GM23338 (cell line): ENCODE data around the gene ZDHHC7. TPM values are rescaled to one million over a fixed set of nuclear protein-coding genes. Genes with fewer than 3 reads are reported as not detected.

Source experiments
- ATAC-seq: fragments of 200-7000 bp; cut with Tn5 transposase; 3 replicates; pipeline ENCODE4 v1.9.1; 2020
- DNase-seq: peaks from one replicate; pipeline ENCODE4 v3.0.0-alpha.2; 2015; ENCODE audit warnings: low spot score
- H2AFZ ChIP-seq: fragments of 200-600 bp; sonication (generic); 2 replicates; pipeline ENCODE4 v1.8.0; 2016; ENCODE audit warnings: antibody characterized with exemption, mild to moderate bottlenecking, moderate library complexity
- H3F3A ChIP-seq: fragments of 200-600 bp; sonication (generic); replicated peaks from 2 replicates; pipeline ENCODE4 v1.8.0; 2017; ENCODE audit warnings: antibody characterized with exemption, mixed run types, low read depth
- H3K27ac ChIP-seq: fragments of 200-600 bp; sonication (generic); 2 replicates; pipeline ENCODE4 v1.6.1; 2016; ENCODE audit warnings: low read depth
- H3K27me3 ChIP-seq: fragments of 200-600 bp; sonication (generic); 2 replicates; pipeline ENCODE4 v1.8.0; 2016; ENCODE audit warnings: mild to moderate bottlenecking, mixed run types, moderate library complexity; ENCODE audit not compliant: insufficient read depth
- H3K36me3 ChIP-seq: fragments of 200-600 bp; sonication (generic); 2 replicates; pipeline ENCODE4 v1.8.0; 2016; ENCODE audit warnings: mild to moderate bottlenecking; ENCODE audit not compliant: insufficient read depth
- H3K4me1 ChIP-seq: fragments of 200-600 bp; sonication (generic); 2 replicates; pipeline ENCODE4 v1.8.0; 2016; ENCODE audit warnings: mild to moderate bottlenecking, moderate library complexity; ENCODE audit not compliant: insufficient read depth
- H3K4me2 ChIP-seq: fragments of 200-600 bp; sonication (generic); 2 replicates; pipeline ENCODE4 v1.7.1; 2017; ENCODE audit warnings: mixed run types
- H3K4me3 ChIP-seq: fragments of 200-600 bp; sonication (generic); 2 replicates; pipeline ENCODE4 v1.6.1; 2016; ENCODE audit warnings: mixed run types
- H3K79me2 ChIP-seq: fragments of 200-600 bp; sonication (generic); replicated peaks from 2 replicates; pipeline ENCODE4 v1.8.0; 2017; ENCODE audit warnings: mild to moderate bottlenecking; ENCODE audit not compliant: insufficient read depth
- H3K9me2 ChIP-seq: fragments of 200-600 bp; sonication (generic); 2 replicates; pipeline ENCODE4 v1.8.0; 2017; ENCODE audit not compliant: insufficient read depth
- H4K20me1 ChIP-seq: fragments of 200-600 bp; sonication (generic); replicated peaks from 2 replicates; pipeline ENCODE4 v1.8.0; 2017; ENCODE audit warnings: mild to moderate bottlenecking; ENCODE audit not compliant: insufficient read depth
- H3K27ac Mint-ChIP-seq: 2 replicates; pipeline ENCODE4 v1.8.0; 2020; ENCODE audit warnings: inconsistent platforms, mild to moderate bottlenecking, moderate library complexity, mixed read lengths
- H3K27me3 Mint-ChIP-seq: 3 replicates; pipeline ENCODE4 v1.8.0; 2022; ENCODE audit warnings: low read depth, mild to moderate bottlenecking, moderate library complexity, mixed read lengths, inconsistent platforms; ENCODE audit not compliant: insufficient read depth, poor library complexity
- H3K36me3 Mint-ChIP-seq: 3 replicates; pipeline ENCODE4 v1.8.0; 2021; ENCODE audit warnings: low read depth, mild to moderate bottlenecking, inconsistent platforms, moderate library complexity, mixed read lengths
- H3K4me1 Mint-ChIP-seq: 3 replicates; pipeline ENCODE4 v1.8.0; 2020; ENCODE audit warnings: mild to moderate bottlenecking, inconsistent platforms, mixed read lengths
- H3K4me3 Mint-ChIP-seq: 3 replicates; pipeline ENCODE4 v1.8.0; 2021; ENCODE audit warnings: moderate library complexity, mild to moderate bottlenecking, inconsistent platforms, mixed read lengths
- H3K9me3 Mint-ChIP-seq: 3 replicates; pipeline ENCODE4 v1.8.0; 2020; ENCODE audit warnings: moderate library complexity, mild to moderate bottlenecking, inconsistent platforms, mixed read lengths
- CTCF ChIP-seq, 2 experiments: fragments of 200-600 bp in 1 of 2; sonication (generic) in 1 of 2; conservative IDR thresholded peaks; 2 replicates each; pipeline versions ENCODE4 v1.5.1 to v1.6.1; 2016 to 2017; ENCODE audit warnings: antibody characterized with exemption in 2 of 2, low read depth in 2 of 2, mild to moderate bottlenecking in 2 of 2, moderate library complexity in 1 of 2
- ETS1 ChIP-seq: IDR thresholded peaks from 2 replicates; pipeline ENCODE4 v1.6.1; 2016; ENCODE audit warnings: antibody characterized with exemption
- EZH2 ChIP-seq: fragments of 200-600 bp; sonication (generic); IDR thresholded peaks from one replicate; pipeline ENCODE4 v1.8.0; 2017; ENCODE audit warnings: antibody characterized with exemption, mild to moderate bottlenecking, low read depth; ENCODE audit not compliant: unreplicated experiment
- EZH2phosphoT487 ChIP-seq: fragments of 200-600 bp; sonication (generic); IDR thresholded peaks from one replicate; pipeline ENCODE4 v1.8.1; 2018; ENCODE audit warnings: antibody characterized with exemption; ENCODE audit not compliant: unreplicated experiment
- POLR2AphosphoS5 ChIP-seq: IDR thresholded peaks from 2 replicates; pipeline ENCODE4 v1.6.1; 2016; ENCODE audit warnings: antibody characterized with exemption, low read depth
- REST ChIP-seq: IDR thresholded peaks from one replicate; pipeline ENCODE4 v1.6.1; 2018; ENCODE audit warnings: antibody characterized with exemption; ENCODE audit not compliant: unreplicated experiment
- STAT1 ChIP-seq: IDR thresholded peaks from one replicate; pipeline ENCODE4 v1.6.1; 2016; ENCODE audit warnings: antibody characterized with exemption; ENCODE audit not compliant: unreplicated experiment
- ZNF114 ChIP-seq: fragments of 250-450 bp; sonication (Bioruptor Pico); IDR thresholded peaks from 2 replicates; pipeline ENCODE4 v1.5.0; 2020; ENCODE audit warnings: mild to moderate bottlenecking, moderate library complexity
- ZNF331 ChIP-seq: fragments of 250-450 bp; sonication (Bioruptor Pico); IDR thresholded peaks from 2 replicates; pipeline ENCODE4 v1.5.0; 2020; ENCODE audit warnings: low read depth, mild to moderate bottlenecking, moderate library complexity
- ZNF462 ChIP-seq: fragments of 250-450 bp; sonication (Bioruptor Pico); IDR thresholded peaks from 2 replicates; pipeline ENCODE4 v1.5.0; 2020; ENCODE audit warnings: mild to moderate bottlenecking, moderate library complexity
- polyA plus RNA-seq: library from polyadenylated mRNA; unstranded; fragments of >200 nt; fragmentation: Nextera tagmentation; extraction: Ambion mirVana; gene quantifications from 2 replicates; pipeline ENCODE4 v1.2.1, GENCODE V29; 2016
- total RNA-seq: library from RNA; depleted of rRNA; stranded (reverse); fragments of >200 nt; shearing (Covaris generic); gene quantifications from 2 replicates; pipeline ENCODE4 v1.2.3, GENCODE V29; 2014

Gene ZDHHC7
- total and polyA plus RNA-seq, 2 experiments from 2014 or later = 13.1 to 46.1 TPM

GRCh38 chr16:84975522-84975921 lies 35.8 kb downstream of the ZDHHC7 start:
- no peak overlapping the region for H3K27ac Mint-ChIP-seq
- Histone ChIP-seq H3K9me2 (no peaks in the 10 kb centered on the region), H3K36me3 (peaks cover 13% of the 10 kb centered on the region), H3K4me1 (no peaks in the 10 kb centered on the region), H3K27me3 (no peaks in the 10 kb centered on the region), H3K4me2 (no peak overlapping the region), H3K27ac (no peak overlapping the region), H3F3A (0 out of 2 replicates have a peak, but pooled peaks cover 2% of the 10 kb centered on the region), H2AFZ (no peak overlapping the region), H4K20me1 (no peaks in the 10 kb centered on the region; the same call in 1 of the 2 replicates), H3K4me3 (no peak overlapping the region), H3K79me2 (no peaks in the 10 kb centered on the region)
- H3K9me3 Mint-ChIP-seq = no peaks in the 10 kb centered on the region; the same call in 2 of the 3 replicates
- no peak overlapping the region for H3K4me3 Mint-ChIP-seq
- no peak for ATAC-seq
- H3K36me3 Mint-ChIP-seq = peaks cover 42% of the 10 kb centered on the region
- DNase-seq = no peak
- H3K27me3 Mint-ChIP-seq = peaks cover 12% of the 10 kb centered on the region
- TF ChIP-seq ZNF114 (CRISPR knock-in tag) (no peak), CTCF (conservative IDR thresholded peaks at IDR 0.05; ENCODE audit: low read depth in 2 of 2) (no peak), STAT1 (no peak), ZNF331 (CRISPR knock-in tag) (no peak), EZH2phosphoT487 (no peak), REST (no peak), ZNF462 (CRISPR knock-in tag) (no peak), POLR2AphosphoS5 (no peak), ETS1 (no peak), EZH2 (no peak)
- no peaks in the 10 kb centered on the region for H3K4me1 Mint-ChIP-seq
